Left hindlimb (tissue), 1 donor: ENCODE data around the gene ANO6.
"Not testable (repeated sequence)": the region's sequence is repeated elsewhere in the genome, so short reads cannot be mapped to it uniquely, and the experiment has no call there.

Experiments used
- DNase-seq: peaks from one replicate; pipeline ENCODE4 v3.0.0-alpha.2; 2018

Gene ANO6

GRCh38 chr12:45315462-45315861 lies 99.6 kb downstream of the ANO6 start:
- DNase-seq: no peak

- DNase-seq: not testable (repeated sequence)
Measured at GRCh38 chr12:45317261-45317660, 101.4 kb downstream of the ANO6 start.

- DNase-seq: no peak
Measured at GRCh38 chr12:45322810-45323209, 106.9 kb downstream of the ANO6 start.

GRCh38 chr12:45324391-45324790 lies 108.5 kb downstream of the ANO6 start:
- no peak for DNase-seq

GRCh38 chr12:45326358-45326975 lies 110.6 kb downstream of the ANO6 start:
- DNase-seq: no peak

- no peak for DNase-seq
Measured at GRCh38 chr12:45327823-45328383, 112.0 kb downstream of the ANO6 start.

- no peak for DNase-seq
Measured at GRCh38 chr12:45329238-45329637, 113.3 kb downstream of the ANO6 start.

GRCh38 chr12:45329702-45330101 lies 113.8 kb downstream of the ANO6 start:
- no peak for DNase-seq

GRCh38 chr12:45331552-45331951 lies 115.7 kb downstream of the ANO6 start:
- DNase-seq: no peak

- DNase-seq: no peak
Measured at GRCh38 chr12:45334396-45334795, 118.5 kb downstream of the ANO6 start.

GRCh38 chr12:45336331-45336730 lies 120.4 kb downstream of the ANO6 start:
- no peak for DNase-seq

- DNase-seq: no peak
Measured at GRCh38 chr12:45336762-45337596, 121.1 kb downstream of the ANO6 start.

GRCh38 chr12:45337835-45338234 lies 121.9 kb downstream of the ANO6 start:
- no peak for DNase-seq

GRCh38 chr12:45338272-45338671 lies 122.4 kb downstream of the ANO6 start:
- DNase-seq: no peak

- no peak for DNase-seq
Measured at GRCh38 chr12:45339035-45339434, 123.1 kb downstream of the ANO6 start.

- no peak for DNase-seq
Measured at GRCh38 chr12:45342171-45342570, 126.3 kb downstream of the ANO6 start.

- DNase-seq: no peak
Measured at GRCh38 chr12:45342848-45343247, 127.0 kb downstream of the ANO6 start.

- DNase-seq: no peak
Measured at GRCh38 chr12:45343269-45344051, 127.6 kb downstream of the ANO6 start.

- no peak for DNase-seq
Measured at GRCh38 chr12:45348311-45348710, 132.4 kb downstream of the ANO6 start.

GRCh38 chr12:45348986-45349385 lies 133.1 kb downstream of the ANO6 start:
- DNase-seq: no peak

- no peak for DNase-seq
Measured at GRCh38 chr12:45349916-45350315, 134.0 kb downstream of the ANO6 start.

- DNase-seq: no peak
Measured at GRCh38 chr12:45350861-45351260, 135.0 kb downstream of the ANO6 start.

- DNase-seq: no peak
Measured at GRCh38 chr12:45351921-45352670, 136.2 kb downstream of the ANO6 start.
